ENCODE results near the gene SLCO2B1. TPM values are rescaled to one million over a fixed set of nuclear protein-coding genes. Genes with fewer than 3 reads are reported as not detected.

Gene SLCO2B1
- total and polyA plus RNA-seq, 3 experiments from 2014 or later, result 0.98 to 1.3 TPM; not detected in 1

- no peaks in the 10 kb centered on the region for H3K4me1 ChIP-seq (ENCODE audit: insufficient read depth, low read length)
- POLR2A ChIA-PET, result no interaction called here
- H3K4me3 Mint-ChIP-seq, result no peak overlapping the region
Measured at GRCh38 chr11:75200051-75200450, 49.1 kb downstream of the SLCO2B1 start.

DNA sequence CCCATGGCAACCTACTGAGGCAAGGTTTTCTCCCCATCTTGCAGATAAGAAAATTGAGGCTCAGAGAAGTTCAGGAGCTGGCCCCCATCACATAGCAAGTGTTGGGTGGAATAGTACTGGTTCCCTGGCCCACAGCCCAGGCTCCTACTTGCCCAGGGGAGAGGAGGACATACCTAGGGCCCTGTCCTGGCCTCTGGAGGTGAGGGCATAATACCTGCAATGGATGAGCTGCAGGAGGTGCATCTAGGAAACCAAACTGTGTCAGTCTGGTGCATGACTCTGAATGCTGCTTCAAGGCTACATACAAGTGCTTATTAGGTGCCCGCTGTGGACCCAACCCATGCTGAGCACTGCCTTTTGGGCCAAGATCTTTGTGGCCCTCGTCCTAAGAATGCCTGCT lies 49.6 kb downstream of the SLCO2B1 start:
- H3K4me1 Mint-ChIP-seq, result no peaks in the 10 kb centered on the region

More at GRCh38 chr11:75200051-75200450, 49.1 kb downstream of the SLCO2B1 start:
- no peaks in the 10 kb centered on the region for H3K4me1 Mint-ChIP-seq
- Histone ChIP-seq H3K36me3 (ENCODE audit: insufficient read depth, low read length) (no peaks in the 10 kb centered on the region), H3K27me3 (ENCODE audit: insufficient read depth, low read length, poor library complexity, severe bottlenecking) (no peaks in the 10 kb centered on the region), H3K27ac (ENCODE audit: low read depth, low read length) (no peak overlapping the region), H3K4me3 (ENCODE audit: low read length) (no peak overlapping the region), H3K9me3 (ENCODE audit: low read length) (no peaks in the 10 kb centered on the region)
- H3K27me3 Mint-ChIP-seq, result peaks cover 5 to 7% of the 10 kb centered on the region in 2 donors
- H3K9me3 Mint-ChIP-seq, result no peaks in the 10 kb centered on the region
- H3K27ac Mint-ChIP-seq, result no peak overlapping the region
- CTCF ChIA-PET, result interaction anchor here (12.2 kb wide), 1 partner anchor 57 kb away, joined by 201 read pairs; no protein-coding TSS in a partner anchor
- DNase-seq, result no peak
- no peaks in the 10 kb centered on the region for H3K36me3 Mint-ChIP-seq

GRCh38 chr11:75201771-75202170 lies 50.9 kb downstream of the SLCO2B1 start:
- peaks cover 5 to 11% of the 10 kb centered on the region in 2 donors for H3K27me3 Mint-ChIP-seq
- H3K4me1 Mint-ChIP-seq, result no peaks in the 10 kb centered on the region
- no peaks in the 10 kb centered on the region for H3K9me3 Mint-ChIP-seq

More for the DNA sequence above, 49.6 kb downstream of the SLCO2B1 start:
- no peaks in the 10 kb centered on the region for H3K9me3 ChIP-seq (ENCODE audit: low read length)
- H3K36me3 ChIP-seq (ENCODE audit: insufficient read depth, low read length), result no peaks in the 10 kb centered on the region
- CTCF ChIA-PET, result interaction anchor here (12.2 kb wide), 1 partner anchor 57 kb away, joined by 201 read pairs; no protein-coding TSS in a partner anchor
- no peaks in the 10 kb centered on the region for H3K36me3 Mint-ChIP-seq
- no peaks in the 10 kb centered on the region for H3K9me3 Mint-ChIP-seq
- peaks cover 5% of the 10 kb centered on the region in 2 donors for H3K27me3 Mint-ChIP-seq
- no peaks in the 10 kb centered on the region for H3K4me1 ChIP-seq (ENCODE audit: insufficient read depth, low read length)
- H3K4me3 ChIP-seq (ENCODE audit: low read length), result no peak overlapping the region
- POLR2A ChIA-PET, result no interaction called here
- no peak overlapping the region for H3K27ac ChIP-seq (ENCODE audit: low read depth, low read length)
- no peak overlapping the region for H3K27ac Mint-ChIP-seq
- no peaks in the 10 kb centered on the region for H3K27me3 ChIP-seq (ENCODE audit: insufficient read depth, low read length, poor library complexity, severe bottlenecking)
- no peak overlapping the region for H3K4me3 Mint-ChIP-seq
- DNase-seq, result no peak

DNA sequence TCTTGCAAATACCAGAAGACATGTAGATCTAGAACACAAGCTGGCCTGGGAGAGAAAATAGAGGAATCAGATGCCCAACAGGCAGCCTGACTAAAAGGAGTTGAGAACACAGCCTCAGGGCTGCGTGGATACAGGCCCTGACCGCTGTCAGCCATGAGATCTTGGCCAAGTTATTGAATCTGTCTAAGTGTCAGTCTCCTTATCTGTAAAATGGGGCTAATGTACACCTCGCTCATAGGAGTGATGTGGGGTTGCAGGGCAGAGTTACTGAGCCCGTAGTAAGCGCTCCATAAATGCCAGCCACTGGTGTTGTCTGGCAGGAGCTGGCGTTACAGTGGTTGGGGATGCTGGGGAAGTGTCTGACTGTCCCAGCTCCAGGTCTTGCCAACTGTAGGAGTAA lies 51.3 kb downstream of the SLCO2B1 start:
- no peaks in the 10 kb centered on the region for H3K9me3 ChIP-seq (ENCODE audit: low read length)
- Mint-ChIP-seq H3K9me3 (no peaks in the 10 kb centered on the region), H3K4me1 (no peaks in the 10 kb centered on the region), H3K27me3 (peaks cover 5 to 11% of the 10 kb centered on the region in 2 donors), H3K36me3 (no peaks in the 10 kb centered on the region), H3K27ac (no peak overlapping the region), H3K4me3 (no peak overlapping the region)
- H3K36me3 ChIP-seq (ENCODE audit: insufficient read depth, low read length), result no peaks in the 10 kb centered on the region
- no peaks in the 10 kb centered on the region for H3K4me1 ChIP-seq (ENCODE audit: insufficient read depth, low read length)
- CTCF ChIA-PET, result interaction anchor here (1.6 to 12.2 kb wide), 2 partner anchors 47 to 59 kb away, joined by 3 to 201 read pairs; no protein-coding TSS in a partner anchor
- no peak overlapping the region for H3K4me3 ChIP-seq (ENCODE audit: low read length)
- no peaks in the 10 kb centered on the region for H3K27me3 ChIP-seq (ENCODE audit: insufficient read depth, low read length, poor library complexity, severe bottlenecking)
- no peak for DNase-seq
- no peak overlapping the region for H3K27ac ChIP-seq (ENCODE audit: low read depth, low read length)
- POLR2A ChIA-PET, result no interaction called here

More at GRCh38 chr11:75201771-75202170, 50.9 kb downstream of the SLCO2B1 start:
- ChIA-PET CTCF (interaction anchor here (1.6 to 12.2 kb wide), 2 partner anchors 47 to 59 kb away, joined by 3 to 201 read pairs; no protein-coding TSS in a partner anchor), POLR2A (no interaction called here)
- H3K27me3 ChIP-seq (ENCODE audit: insufficient read depth, low read length, poor library complexity, severe bottlenecking), result no peaks in the 10 kb centered on the region
- H3K4me1 ChIP-seq (ENCODE audit: insufficient read depth, low read length), result no peaks in the 10 kb centered on the region
- H3K4me3 Mint-ChIP-seq, result no peak overlapping the region
- no peaks in the 10 kb centered on the region for H3K36me3 ChIP-seq (ENCODE audit: insufficient read depth, low read length)
- H3K4me3 ChIP-seq (ENCODE audit: low read length), result no peak overlapping the region
- no peak overlapping the region for H3K27ac ChIP-seq (ENCODE audit: low read depth, low read length)
- DNase-seq, result no peak
- H3K27ac Mint-ChIP-seq, result no peak overlapping the region
- no peaks in the 10 kb centered on the region for H3K36me3 Mint-ChIP-seq
- no peaks in the 10 kb centered on the region for H3K9me3 ChIP-seq (ENCODE audit: low read length)

DNA sequence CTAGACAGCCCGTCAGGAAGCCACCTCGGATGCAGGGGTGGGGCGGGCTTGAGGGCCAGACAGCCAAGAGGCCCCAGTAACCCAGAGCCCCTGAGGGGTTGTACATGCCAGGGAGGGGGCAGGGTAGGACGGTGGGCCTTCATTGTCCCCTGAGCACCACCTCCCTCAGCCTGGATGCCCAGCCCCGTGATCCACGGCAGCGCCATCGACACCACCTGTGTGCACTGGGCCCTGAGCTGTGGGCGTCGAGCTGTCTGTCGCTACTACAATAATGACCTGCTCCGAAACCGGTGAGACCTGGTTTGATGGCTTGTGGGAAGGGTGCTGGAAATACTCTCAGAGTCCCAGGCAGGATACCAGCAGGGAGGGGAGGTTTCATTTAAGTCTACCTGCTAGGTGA lies 52.2 kb downstream of the SLCO2B1 start:
- Histone ChIP-seq H3K36me3 (ENCODE audit: insufficient read depth, low read length) (no peaks in the 10 kb centered on the region), H3K4me3 (ENCODE audit: low read length) (no peak overlapping the region), H3K9me3 (ENCODE audit: low read length) (no peaks in the 10 kb centered on the region), H3K27ac (ENCODE audit: low read depth, low read length) (no peak overlapping the region), H3K4me1 (ENCODE audit: insufficient read depth, low read length) (no peaks in the 10 kb centered on the region), H3K27me3 (ENCODE audit: insufficient read depth, low read length, poor library complexity, severe bottlenecking) (no peaks in the 10 kb centered on the region)
- ChIA-PET POLR2A (no interaction called here), CTCF (interaction anchor here (1.9 to 12.2 kb wide), 3 partner anchors 60 to 274 kb away, joined by 5 to 201 read pairs (median 8); no protein-coding TSS in a partner anchor)
- Mint-ChIP-seq H3K4me3 (no peak overlapping the region), H3K27ac (no peak overlapping the region), H3K36me3 (no peaks in the 10 kb centered on the region), H3K4me1 (no peaks in the 10 kb centered on the region), H3K27me3 (peaks cover 3 to 11% of the 10 kb centered on the region in 2 donors), H3K9me3 (no peaks in the 10 kb centered on the region)
- no peak for DNase-seq

DNA sequence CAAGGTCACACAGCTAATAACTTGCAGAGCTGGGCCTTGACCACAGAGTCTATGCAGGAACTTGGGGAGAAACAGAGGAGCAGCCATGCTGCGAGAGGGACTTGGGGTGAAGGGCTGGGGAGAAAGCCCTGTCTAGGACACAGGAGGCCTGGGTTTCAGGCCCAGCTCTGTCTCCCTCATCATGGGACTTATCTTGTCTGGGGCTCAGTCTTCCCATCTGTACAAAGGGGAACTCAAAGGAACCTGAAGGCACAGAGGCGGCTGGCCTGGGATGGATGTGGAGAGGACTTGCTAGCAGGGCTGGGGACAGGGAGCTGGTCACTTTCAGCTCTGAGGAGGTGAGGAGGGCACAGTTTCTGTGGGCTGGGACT lies 52.7 kb downstream of the SLCO2B1 start:
- H3K4me1 Mint-ChIP-seq, result no peaks in the 10 kb centered on the region
- Histone ChIP-seq H3K9me3 (ENCODE audit: low read length) (no peaks in the 10 kb centered on the region), H3K27me3 (ENCODE audit: insufficient read depth, low read length, poor library complexity, severe bottlenecking) (no peaks in the 10 kb centered on the region), H3K36me3 (ENCODE audit: insufficient read depth, low read length) (no peaks in the 10 kb centered on the region), H3K4me1 (ENCODE audit: insufficient read depth, low read length) (no peaks in the 10 kb centered on the region), H3K27ac (ENCODE audit: low read depth, low read length) (no peak overlapping the region), H3K4me3 (ENCODE audit: low read length) (no peak overlapping the region)
- ChIA-PET CTCF (interaction anchor here (1.7 to 12.2 kb wide), 6 partner anchors 45 to 274 kb away, joined by 4 to 201 read pairs (median 9); no protein-coding TSS in a partner anchor), POLR2A (no interaction called here)
- H3K4me3 Mint-ChIP-seq, result no peak overlapping the region
- DNase-seq, result no peak
- no peaks in the 10 kb centered on the region for H3K9me3 Mint-ChIP-seq
- no peaks in the 10 kb centered on the region for H3K36me3 Mint-ChIP-seq
- peaks cover 3 to 11% of the 10 kb centered on the region in 2 donors for H3K27me3 Mint-ChIP-seq
- H3K27ac Mint-ChIP-seq, result no peak overlapping the region

DNA sequence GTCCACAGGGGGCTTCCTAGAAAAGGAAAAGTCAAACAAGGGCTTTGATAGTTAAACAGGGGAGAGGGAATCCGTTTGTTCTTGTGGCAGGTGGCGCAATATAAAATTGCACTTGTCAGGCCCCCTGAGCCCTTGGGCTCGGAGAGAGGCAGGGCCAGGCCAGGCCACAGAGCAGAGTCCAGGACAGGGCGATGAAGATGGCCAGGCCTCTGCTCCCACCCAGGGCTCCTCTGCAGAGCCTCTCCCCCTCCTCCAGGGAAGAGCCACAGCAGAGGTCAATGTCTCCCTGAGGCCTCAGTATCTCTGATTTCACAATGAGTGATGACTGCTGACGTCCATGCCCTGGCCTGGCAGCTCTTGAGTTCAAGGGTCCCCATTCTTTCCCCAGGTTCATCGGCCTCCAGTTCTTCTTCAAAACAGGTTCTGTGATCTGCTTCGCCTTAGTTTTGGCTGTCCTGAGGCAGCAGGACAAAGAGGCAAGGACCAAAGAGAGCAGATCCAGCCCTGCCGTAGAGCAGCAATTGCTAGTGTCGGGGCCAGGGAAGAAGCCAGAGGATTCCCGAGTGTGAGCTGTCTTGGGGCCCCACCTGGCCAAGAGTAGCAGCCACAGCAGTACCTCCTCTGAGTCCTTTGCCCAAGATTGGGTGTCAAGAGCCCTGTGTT lies 53.2 kb downstream of the SLCO2B1 start:
- ChIA-PET CTCF (interaction anchor here (0.9 to 12.2 kb wide), 20 partner anchors 7 to 275 kb away, joined by 3 to 201 read pairs (median 4); partner anchors contain the start of gene TPBGL), POLR2A (interaction anchor here (1.1 kb wide), 1 partner anchor 64 kb away, joined by 5 read pairs; no protein-coding TSS in a partner anchor)
- Mint-ChIP-seq H3K27ac (no peak overlapping the region), H3K4me3 (no peak overlapping the region), H3K27me3 (peaks cover 2 to 11% of the 10 kb centered on the region in 2 donors), H3K36me3 (no peaks in the 10 kb centered on the region), H3K9me3 (no peaks in the 10 kb centered on the region), H3K4me1 (no peaks in the 10 kb centered on the region)
- Histone ChIP-seq H3K36me3 (ENCODE audit: insufficient read depth, low read length) (no peaks in the 10 kb centered on the region), H3K4me3 (ENCODE audit: low read length) (no peak overlapping the region), H3K4me1 (ENCODE audit: insufficient read depth, low read length) (no peaks in the 10 kb centered on the region), H3K27ac (ENCODE audit: low read depth, low read length) (no peak overlapping the region), H3K27me3 (ENCODE audit: insufficient read depth, low read length, poor library complexity, severe bottlenecking) (no peaks in the 10 kb centered on the region), H3K9me3 (ENCODE audit: low read length) (no peaks in the 10 kb centered on the region)
- DNase-seq, result no peak

All from CD8-positive, alpha-beta memory T cell (primary cell).